B cell (primary cell): ENCODE results near the gene FERD3L.

Experiments
- CTCF ChIP-seq: fragments of 200-600 bp; IDR thresholded peaks from one replicate; pipeline ENCODE4 v1.8.0; 2022; ENCODE audit warnings: antibody characterized with exemption, mild to moderate bottlenecking
- EZH2 ChIP-seq: IDR thresholded peaks from 2 replicates; pipeline ENCODE4 v1.6.1; 2012; ENCODE audit warnings: borderline replicate concordance, low read depth, mild to moderate bottlenecking, moderate library complexity, low read length; ENCODE audit not compliant: insufficient read depth, poor library complexity, severe bottlenecking

DNA sequence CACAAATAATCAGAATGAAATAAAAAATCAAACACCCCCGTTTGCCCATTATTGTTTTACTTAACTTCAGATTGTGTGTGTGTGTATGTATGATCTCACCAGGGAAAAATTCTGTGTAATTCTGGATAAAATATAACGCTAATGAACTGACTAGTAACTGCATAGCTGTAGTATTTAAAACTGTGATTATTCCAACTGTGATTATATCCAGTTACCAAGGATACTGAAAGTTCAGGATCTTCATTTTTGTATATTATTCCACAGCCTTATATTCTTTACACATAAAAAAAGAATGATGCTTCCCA, 30.7 kb downstream of the FERD3L start:
- TF ChIP-seq CTCF (no peak), EZH2 (no peak)
